WTC11 (cell line): ENCODE measurements around the gene CIPC. TPM values are rescaled to one million over a fixed set of nuclear protein-coding genes. Genes with fewer than 3 reads are reported as not detected.

ENCODE experiments used
- ATAC-seq: fragments of 200-7000 bp; cut with Tn5 transposase; 2 replicates; pipeline ENCODE4 v1.10.0; 2021; ENCODE audit warnings: mild to moderate bottlenecking, moderate library complexity
- CTCF ChIA-PET: fragments of 300-600 bp; sonication (Branson Sonifier 250); formaldehyde crosslinking; loops from one replicate; lab custom pipeline; 2021; ENCODE audit warnings: antibody characterized with exemption; lab: Charles Lee
- POLR2A ChIA-PET: fragments of 350-600 bp; sonication (Branson Sonifier 250); formaldehyde crosslinking; loops from one replicate; lab custom pipeline; 2021; ENCODE audit warnings: antibody characterized with exemption; lab: Charles Lee
- DNase-seq: peaks from one replicate; pipeline ENCODE4 v3.0.0; 2021; ENCODE audit warnings: low spot score
- H3K27ac Mint-ChIP-seq: 2 replicates; pipeline ENCODE4 v1.8.0; 2021; ENCODE audit warnings: mixed read lengths
- H3K27me3 Mint-ChIP-seq: 2 replicates; pipeline ENCODE4 v1.8.0; 2021; ENCODE audit warnings: low read depth, mild to moderate bottlenecking, moderate library complexity, mixed read lengths
- H3K36me3 Mint-ChIP-seq: 2 replicates; pipeline ENCODE4 v1.8.0; 2021; ENCODE audit warnings: mixed read lengths
- H3K4me1 Mint-ChIP-seq: 2 replicates; pipeline ENCODE4 v1.8.0; 2022; ENCODE audit warnings: mixed read lengths
- H3K4me3 Mint-ChIP-seq: 2 replicates; pipeline ENCODE4 v1.8.0; 2021; ENCODE audit warnings: mild to moderate bottlenecking, moderate library complexity, mixed read lengths
- H3K9me3 Mint-ChIP-seq: 2 replicates; pipeline ENCODE4 v1.8.0; 2021; ENCODE audit warnings: mixed read lengths
- ATF1 ChIP-seq: sonication (generic); formaldehyde crosslinking; IDR thresholded peaks from 2 replicates; pipeline ENCODE4 v1.8.1; 2023; ENCODE audit warnings: mild to moderate bottlenecking, moderate library complexity, missing genetic modification reagents
- ELF4 ChIP-seq: sonication (generic); formaldehyde crosslinking; IDR thresholded peaks from 2 replicates; pipeline ENCODE4 v1.8.1; 2022; ENCODE audit warnings: low read depth, mild to moderate bottlenecking, moderate library complexity, missing genetic modification reagents
- KAT7 ChIP-seq: sonication (generic); formaldehyde crosslinking; IDR thresholded peaks from 2 replicates; pipeline ENCODE4 v1.8.1; 2023; ENCODE audit warnings: missing genetic modification reagents, mild to moderate bottlenecking, borderline replicate concordance
- MYBL2 ChIP-seq: sonication (generic); formaldehyde crosslinking; IDR thresholded peaks from 2 replicates; pipeline ENCODE4 v1.8.1; 2023; ENCODE audit warnings: mild to moderate bottlenecking, moderate library complexity, missing genetic modification reagents
- NR1H2 ChIP-seq: sonication (generic); formaldehyde crosslinking; IDR thresholded peaks from 2 replicates; pipeline ENCODE4 v1.9.0; 2021; ENCODE audit warnings: mild to moderate bottlenecking, moderate library complexity, missing genetic modification reagents
- SOX15 ChIP-seq: fragments of 250-450 bp; sonication (Bioruptor Pico); IDR thresholded peaks from 2 replicates; pipeline ENCODE4 v1.9.0; 2021; ENCODE audit warnings: mild to moderate bottlenecking
- SP1 ChIP-seq: sonication (generic); formaldehyde crosslinking; conservative IDR thresholded peaks from 2 replicates; pipeline ENCODE4 v1.8.1; 2022; ENCODE audit warnings: missing genetic modification reagents
- TEAD4 ChIP-seq: sonication (generic); formaldehyde crosslinking; IDR thresholded peaks from 2 replicates; pipeline ENCODE4 v1.8.0; 2022; ENCODE audit warnings: mild to moderate bottlenecking, missing genetic modification reagents
- ZNF121 ChIP-seq: sonication (generic); formaldehyde crosslinking; IDR thresholded peaks from 2 replicates; pipeline ENCODE4 v1.8.0; 2023; ENCODE audit warnings: missing genetic modification reagents
- ZNF396 ChIP-seq: fragments of 250-450 bp; sonication (Bioruptor Pico); IDR thresholded peaks from 2 replicates; pipeline ENCODE4 v1.8.0; 2021; ENCODE audit warnings: mild to moderate bottlenecking, moderate library complexity, borderline replicate concordance
- ZNF416 ChIP-seq: fragments of 250-450 bp; sonication (Bioruptor Pico); IDR thresholded peaks from 2 replicates; pipeline ENCODE4 v1.9.0; 2021; ENCODE audit warnings: mild to moderate bottlenecking, inconsistent platforms
- total RNA-seq: library from RNA; stranded (reverse); gene quantifications from 3 replicates; pipeline ENCODE4 v1.2.3, GENCODE V29; 2021
- TF ChIP-seq, protein P1 (sequence below): sonication (generic); formaldehyde crosslinking; IDR thresholded peaks from 2 replicates; pipeline ENCODE4 v1.8.1; 2022; ENCODE audit warnings: low read depth, mild to moderate bottlenecking, moderate library complexity, missing genetic modification reagents, borderline replicate concordance
- TF ChIP-seq, protein P2 (sequence below): sonication (generic); formaldehyde crosslinking; IDR thresholded peaks from 2 replicates; pipeline ENCODE4 v1.8.1; 2022; ENCODE audit warnings: missing genetic modification reagents, borderline replicate concordance
- TF ChIP-seq, protein P3 (sequence below): sonication (generic); formaldehyde crosslinking; IDR thresholded peaks from 2 replicates; pipeline ENCODE4 v1.8.1; 2023; ENCODE audit warnings: mild to moderate bottlenecking, missing genetic modification reagents, moderate library complexity
- TF ChIP-seq, protein P4 (sequence below): sonication (generic); formaldehyde crosslinking; conservative IDR thresholded peaks from 2 replicates; pipeline ENCODE4 v1.8.1; 2022; ENCODE audit warnings: mild to moderate bottlenecking, missing genetic modification reagents
- TF ChIP-seq, protein P5 (sequence below): sonication (generic); formaldehyde crosslinking; IDR thresholded peaks from 2 replicates; pipeline ENCODE4 v1.8.0; 2023; ENCODE audit warnings: missing genetic modification reagents, mild to moderate bottlenecking, borderline replicate concordance
- TF ChIP-seq, protein P6 (sequence below): sonication (generic); formaldehyde crosslinking; IDR thresholded peaks from 2 replicates; pipeline ENCODE4 v1.8.1; 2022; ENCODE audit warnings: mild to moderate bottlenecking, missing genetic modification reagents, moderate library complexity, borderline replicate concordance

The CIPC gene
- total RNA-seq, 1 experiment from 2014 or later, result 25.4 TPM

DNA sequence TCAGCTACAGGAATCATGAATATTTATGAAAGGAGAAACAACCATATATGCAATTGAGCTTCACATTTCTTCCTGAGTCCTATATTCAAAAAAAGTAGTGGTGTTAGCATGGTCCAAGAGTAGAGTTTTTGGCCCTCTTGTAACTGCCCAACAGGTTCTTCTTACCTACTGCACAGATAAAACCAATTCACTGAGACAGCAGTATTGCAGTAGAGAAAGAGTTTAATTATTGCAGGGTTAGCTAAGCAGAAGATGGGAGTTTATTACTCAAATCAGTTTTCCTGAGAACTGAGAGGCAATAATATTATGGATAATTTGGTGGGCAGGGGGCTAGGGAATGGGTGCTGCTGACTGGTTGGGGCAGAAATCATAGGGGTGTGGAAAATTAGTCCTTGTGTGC lies 6.5 kb upstream of the CIPC start:
- peaks cover 17% of the 10 kb centered on the region for H3K36me3 Mint-ChIP-seq
- no peak for DNase-seq
- POLR2A ChIA-PET, result interaction anchor here (0.6 to 1.2 kb wide), 2 partner anchors 214 to 216 kb away, joined by 3 read pairs; no protein-coding TSS in a partner anchor
- H3K27ac Mint-ChIP-seq, result no peak overlapping the region
- no peak for ATAC-seq
- H3K4me3 Mint-ChIP-seq, result no peak overlapping the region
- H3K27me3 Mint-ChIP-seq, result no peaks in the 10 kb centered on the region; the same call in 1 of the 2 replicates
- peaks cover 41% of the 10 kb centered on the region for H3K4me1 Mint-ChIP-seq
- CTCF ChIA-PET, result interaction anchor here (0.5 to 1.1 kb wide), 3 partner anchors 17 to 216 kb away, joined by 3 to 5 read pairs (median 5); no protein-coding TSS in a partner anchor
- peaks cover 20% of the 10 kb centered on the region for H3K9me3 Mint-ChIP-seq
- TF ChIP-seq KAT7 (no peak), SP1 (CRISPR knock-in tag) (no peak), MYBL2 (CRISPR knock-in tag) (no peak), ATF1 (CRISPR knock-in tag) (no peak), NR1H2 (CRISPR knock-in tag) (no peak), ZNF416 (CRISPR knock-in tag) (no peak), ELF4 (CRISPR knock-in tag) (no peak), SOX15 (CRISPR knock-in tag) (no peak)
- TF ChIP-seq, protein P1, sequence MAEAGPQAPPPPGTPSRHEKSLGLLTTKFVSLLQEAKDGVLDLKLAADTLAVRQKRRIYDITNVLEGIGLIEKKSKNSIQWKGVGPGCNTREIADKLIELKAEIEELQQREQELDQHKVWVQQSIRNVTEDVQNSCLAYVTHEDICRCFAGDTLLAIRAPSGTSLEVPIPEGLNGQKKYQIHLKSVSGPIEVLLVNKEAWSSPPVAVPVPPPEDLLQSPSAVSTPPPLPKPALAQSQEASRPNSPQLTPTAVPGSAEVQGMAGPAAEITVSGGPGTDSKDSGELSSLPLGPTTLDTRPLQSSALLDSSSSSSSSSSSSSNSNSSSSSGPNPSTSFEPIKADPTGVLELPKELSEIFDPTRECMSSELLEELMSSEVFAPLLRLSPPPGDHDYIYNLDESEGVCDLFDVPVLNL, result no peak
- TF ChIP-seq, protein P2, sequence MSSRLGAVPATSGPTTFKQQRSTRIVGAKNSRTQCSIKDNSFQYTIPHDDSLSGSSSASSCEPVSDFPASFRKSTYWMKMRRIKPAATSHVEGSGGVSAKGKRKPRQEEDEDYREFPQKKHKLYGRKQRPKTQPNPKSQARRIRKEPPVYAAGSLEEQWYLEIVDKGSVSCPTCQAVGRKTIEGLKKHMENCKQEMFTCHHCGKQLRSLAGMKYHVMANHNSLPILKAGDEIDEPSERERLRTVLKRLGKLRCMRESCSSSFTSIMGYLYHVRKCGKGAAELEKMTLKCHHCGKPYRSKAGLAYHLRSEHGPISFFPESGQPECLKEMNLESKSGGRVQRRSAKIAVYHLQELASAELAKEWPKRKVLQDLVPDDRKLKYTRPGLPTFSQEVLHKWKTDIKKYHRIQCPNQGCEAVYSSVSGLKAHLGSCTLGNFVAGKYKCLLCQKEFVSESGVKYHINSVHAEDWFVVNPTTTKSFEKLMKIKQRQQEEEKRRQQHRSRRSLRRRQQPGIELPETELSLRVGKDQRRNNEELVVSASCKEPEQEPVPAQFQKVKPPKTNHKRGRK, result no peak
- TF ChIP-seq, protein P3, sequence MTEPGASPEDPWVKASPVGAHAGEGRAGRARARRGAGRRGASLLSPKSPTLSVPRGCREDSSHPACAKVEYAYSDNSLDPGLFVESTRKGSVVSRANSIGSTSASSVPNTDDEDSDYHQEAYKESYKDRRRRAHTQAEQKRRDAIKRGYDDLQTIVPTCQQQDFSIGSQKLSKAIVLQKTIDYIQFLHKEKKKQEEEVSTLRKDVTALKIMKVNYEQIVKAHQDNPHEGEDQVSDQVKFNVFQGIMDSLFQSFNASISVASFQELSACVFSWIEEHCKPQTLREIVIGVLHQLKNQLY (CRISPR knock-in tag), result no peak
- TF ChIP-seq, protein P4, sequence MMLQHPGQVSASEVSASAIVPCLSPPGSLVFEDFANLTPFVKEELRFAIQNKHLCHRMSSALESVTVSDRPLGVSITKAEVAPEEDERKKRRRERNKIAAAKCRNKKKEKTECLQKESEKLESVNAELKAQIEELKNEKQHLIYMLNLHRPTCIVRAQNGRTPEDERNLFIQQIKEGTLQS (CRISPR knock-in tag), result no peak

DNA sequence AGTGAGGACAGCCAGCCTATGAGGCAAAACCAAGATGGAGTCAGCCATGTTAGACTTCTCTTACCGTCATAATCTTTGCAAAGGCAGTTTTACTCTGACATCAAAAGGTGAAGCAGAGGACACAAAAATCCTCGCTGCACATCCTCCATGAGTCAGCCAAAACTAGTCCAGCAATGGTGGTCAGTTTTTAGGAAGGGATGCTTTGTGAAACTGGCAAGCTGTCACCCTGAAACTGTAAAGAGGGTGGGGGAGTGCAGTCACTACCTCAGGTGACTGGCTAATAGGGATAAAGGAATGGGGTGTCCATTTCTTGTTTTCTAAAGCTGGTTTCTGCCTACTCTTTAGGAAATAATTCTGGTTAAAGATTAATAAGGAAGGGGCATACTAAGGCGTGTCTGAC lies 5.4 kb upstream of the CIPC start:
- Mint-ChIP-seq H3K36me3 (peaks cover 17% of the 10 kb centered on the region), H3K4me3 (no peak overlapping the region), H3K4me1 (peaks cover 40% of the 10 kb centered on the region), H3K27me3 (no peaks in the 10 kb centered on the region; the same call in 1 of the 2 replicates), H3K27ac (no peak overlapping the region), H3K9me3 (peaks cover 20% of the 10 kb centered on the region)
- POLR2A ChIA-PET, result no interaction called here
- ATAC-seq (no peak), DNase-seq (no peak)
- TF ChIP-seq KAT7 (no peak), ZNF396 (CRISPR knock-in tag) (no peak), SP1 (CRISPR knock-in tag) (no peak), TEAD4 (CRISPR knock-in tag) (no peak), ZNF121 (no peak)
- TF ChIP-seq, protein P5, sequence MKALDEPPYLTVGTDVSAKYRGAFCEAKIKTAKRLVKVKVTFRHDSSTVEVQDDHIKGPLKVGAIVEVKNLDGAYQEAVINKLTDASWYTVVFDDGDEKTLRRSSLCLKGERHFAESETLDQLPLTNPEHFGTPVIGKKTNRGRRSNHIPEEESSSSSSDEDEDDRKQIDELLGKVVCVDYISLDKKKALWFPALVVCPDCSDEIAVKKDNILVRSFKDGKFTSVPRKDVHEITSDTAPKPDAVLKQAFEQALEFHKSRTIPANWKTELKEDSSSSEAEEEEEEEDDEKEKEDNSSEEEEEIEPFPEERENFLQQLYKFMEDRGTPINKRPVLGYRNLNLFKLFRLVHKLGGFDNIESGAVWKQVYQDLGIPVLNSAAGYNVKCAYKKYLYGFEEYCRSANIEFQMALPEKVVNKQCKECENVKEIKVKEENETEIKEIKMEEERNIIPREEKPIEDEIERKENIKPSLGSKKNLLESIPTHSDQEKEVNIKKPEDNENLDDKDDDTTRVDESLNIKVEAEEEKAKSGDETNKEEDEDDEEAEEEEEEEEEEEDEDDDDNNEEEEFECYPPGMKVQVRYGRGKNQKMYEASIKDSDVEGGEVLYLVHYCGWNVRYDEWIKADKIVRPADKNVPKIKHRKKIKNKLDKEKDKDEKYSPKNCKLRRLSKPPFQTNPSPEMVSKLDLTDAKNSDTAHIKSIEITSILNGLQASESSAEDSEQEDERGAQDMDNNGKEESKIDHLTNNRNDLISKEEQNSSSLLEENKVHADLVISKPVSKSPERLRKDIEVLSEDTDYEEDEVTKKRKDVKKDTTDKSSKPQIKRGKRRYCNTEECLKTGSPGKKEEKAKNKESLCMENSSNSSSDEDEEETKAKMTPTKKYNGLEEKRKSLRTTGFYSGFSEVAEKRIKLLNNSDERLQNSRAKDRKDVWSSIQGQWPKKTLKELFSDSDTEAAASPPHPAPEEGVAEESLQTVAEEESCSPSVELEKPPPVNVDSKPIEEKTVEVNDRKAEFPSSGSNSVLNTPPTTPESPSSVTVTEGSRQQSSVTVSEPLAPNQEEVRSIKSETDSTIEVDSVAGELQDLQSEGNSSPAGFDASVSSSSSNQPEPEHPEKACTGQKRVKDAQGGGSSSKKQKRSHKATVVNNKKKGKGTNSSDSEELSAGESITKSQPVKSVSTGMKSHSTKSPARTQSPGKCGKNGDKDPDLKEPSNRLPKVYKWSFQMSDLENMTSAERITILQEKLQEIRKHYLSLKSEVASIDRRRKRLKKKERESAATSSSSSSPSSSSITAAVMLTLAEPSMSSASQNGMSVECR (CRISPR knock-in tag), result no peak
- TF ChIP-seq, protein P6, sequence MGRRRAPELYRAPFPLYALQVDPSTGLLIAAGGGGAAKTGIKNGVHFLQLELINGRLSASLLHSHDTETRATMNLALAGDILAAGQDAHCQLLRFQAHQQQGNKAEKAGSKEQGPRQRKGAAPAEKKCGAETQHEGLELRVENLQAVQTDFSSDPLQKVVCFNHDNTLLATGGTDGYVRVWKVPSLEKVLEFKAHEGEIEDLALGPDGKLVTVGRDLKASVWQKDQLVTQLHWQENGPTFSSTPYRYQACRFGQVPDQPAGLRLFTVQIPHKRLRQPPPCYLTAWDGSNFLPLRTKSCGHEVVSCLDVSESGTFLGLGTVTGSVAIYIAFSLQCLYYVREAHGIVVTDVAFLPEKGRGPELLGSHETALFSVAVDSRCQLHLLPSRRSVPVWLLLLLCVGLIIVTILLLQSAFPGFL (CRISPR knock-in tag), result no peak
- CTCF ChIA-PET, result interaction anchor here (0.7 kb wide), 1 partner anchor 22 kb away, joined by 3 read pairs; no protein-coding TSS in a partner anchor
